ENCODE results near the gene RO60. TPM values are rescaled to one million over a fixed set of nuclear protein-coding genes. Genes with fewer than 3 reads are reported as not detected.

Gene RO60
- total and polyA plus RNA-seq, 2 of the 4 experiments (the other 2 are of a cell fraction), result 10.9 to 161 TPM

GRCh38 chr1:193066606-193067005, 7.2 kb downstream of the RO60 start:
- no TSS peak for BruUV-seq (replicated peaks)
- Histone ChIP-seq H3K27ac (ENCODE audit: insufficient read depth, low read length) (no peak overlapping the region), H3K14ac (replicated peaks; ENCODE audit: low read depth, low read length) (no peak overlapping the region), H3K4me2 (ENCODE audit: low read depth, low read length) (no peak overlapping the region), H3K23ac (ENCODE audit: low read depth, low read length) (no peak overlapping the region), H2BK15ac (ENCODE audit: low read depth, low read length) (no peak overlapping the region), H2BK120ac (ENCODE audit: low read depth, low read length) (no peak overlapping the region), H3K27me3 (ENCODE audit: control insufficient read depth, insufficient read depth, low read length) (no peaks in the 10 kb centered on the region), H3K4me3 (ENCODE audit: insufficient read depth, low read depth, low read length) (no peak overlapping the region), H3K4me1 (ENCODE audit: control insufficient read depth, insufficient read depth, low read length) (peaks cover 3% of the 10 kb centered on the region), H3K36me3 (ENCODE audit: control insufficient read depth, insufficient read depth, low read length) (peaks cover 6% of the 10 kb centered on the region), H3K9me1 (ENCODE audit: insufficient read depth, low read length) (peaks cover 6% of the 10 kb centered on the region), H4K5ac (ENCODE audit: low read depth, low read length) (no peak overlapping the region), H3K56ac (ENCODE audit: extremely low read depth, insufficient read depth, low read length) (no peak overlapping the region), H3K9me3 (ENCODE audit: control insufficient read depth, insufficient read depth, low read length) (no peaks in the 10 kb centered on the region), H2AK9ac (replicated peaks; ENCODE audit: low read depth, low read length, poor library complexity) (no peak overlapping the region), H3K18ac (ENCODE audit: low read depth, low read length) (no peak overlapping the region), H3K4ac (ENCODE audit: low read depth, low read length) (no peak overlapping the region), H3K79me1 (ENCODE audit: low read depth in 1 of 2, low read length in 2 of 2) (peaks cover 32 to 57% of the 10 kb centered on the region in 2 experiments), H2AFZ (replicated peaks; ENCODE audit: low read length, poor library complexity) (no peak overlapping the region), H4K8ac (ENCODE audit: low read depth in 2 of 2, low read length in 2 of 2) (no peak overlapping the region), H4K20me1 (ENCODE audit: insufficient read depth, low read length) (peaks cover 19% of the 10 kb centered on the region; the same call in 1 of the 2 replicates), H2BK5ac (ENCODE audit: low read depth, low read length, poor library complexity, severe bottlenecking) (no peak overlapping the region), H2AK5ac (ENCODE audit: low read depth, low read length) (no peak overlapping the region), H2BK20ac (ENCODE audit: low read depth, low read length) (no peak overlapping the region), H3K9ac (ENCODE audit: low read depth, low read length) (no peak overlapping the region), H4K91ac (ENCODE audit: insufficient read depth, low read depth, low read length) (no peak overlapping the region)
- no peak for DNase-seq
- in situ Hi-C loops (cut with MboI; ENCODE audit: low sequenced_read_pairs), result no loop called here
- dilution Hi-C loops (cut with HindIII; ENCODE audit: low sequenced_read_pairs, unreplicated experiment), result no loop called here
- TF ChIP-seq RCOR1 (IDR thresholded peaks at IDR 0.05; ENCODE audit: insufficient replicate concordance, low read length) (no peak), CHD1 (IDR thresholded peaks at IDR 0.05; ENCODE audit: low read depth, low read length) (no peak), MAZ (IDR thresholded peaks at IDR 0.05; ENCODE audit: borderline replicate concordance, low read depth, low read length) (no peak), CEBPB (IDR thresholded peaks at IDR 0.05; ENCODE audit: low read depth, low read length) (no peak), ELK1 (IDR thresholded peaks at IDR 0.05; ENCODE audit: borderline replicate concordance, low read depth, low read length) (no peak), CTCF (conservative IDR thresholded peaks at IDR 0.05; ENCODE audit: low read depth, low read length) (no peak), RFX5 (IDR thresholded peaks at IDR 0.05; ENCODE audit: low read depth, low read length) (no peak), NFE2L2 (IDR thresholded peaks at IDR 0.05; ENCODE audit: low read depth, low read length) (no peak), MAFK (IDR thresholded peaks at IDR 0.05; ENCODE audit: low read depth, low read length) (no peak), BHLHE40 (IDR thresholded peaks at IDR 0.05; ENCODE audit: low read depth, low read length) (no peak)
- no CpG with 5 or more reads among the region's 4 CpGs for WGBS, 2 experiments (ENCODE audit: extremely low coverage in 2 of 2, insufficient read length in 1 of 2)
- intact Hi-C loops (cut with micrococcal nuclease), result no loop called here
- CTCF ChIA-PET, result no interaction called here
- POLR2A ChIA-PET (ENCODE audit: unreplicated experiment), result no interaction called here
- no peak for ATAC-seq (ENCODE audit: low read depth)
